K562 (cell line): ENCODE measurements around the gene MEAK7. TPM values are rescaled to one million over a fixed set of nuclear protein-coding genes. Genes with fewer than 3 reads are reported as not detected.

Experiments used
- ATAC-seq: fragments of 200-7000 bp; cut with Tn5 transposase; 3 replicates; pipeline ENCODE4 v1.9.1; 2020; ENCODE audit warnings: moderate library complexity
- BruUV-seq: library from RNA; stranded (reverse); fragments of 400-500 nt; replicated peaks from 2 replicates; lab custom pipeline; 2021; lab: Mats Ljungman, UMichigan
- CTCF ChIA-PET: fragments of 300-600 bp; formaldehyde crosslinking; extraction: SDS; loops from one replicate; lab custom pipeline; 2021; ENCODE audit warnings: low intra/inter-chr PET ratio; lab: Yijun Ruan, JAX
- POLR2A ChIA-PET: fragments of 300-600, 350-650 bp; sonication (Branson Sonifier 250); formaldehyde crosslinking; extraction: SDS; loops from one replicate; lab custom pipeline; 2021; ENCODE audit warnings: antibody characterized with exemption, inconsistent platforms; lab: Yijun Ruan, JAX
- DNase-seq, 4 experiments: peaks; one replicate each; pipeline versions ENCODE4 v3.0.0 to v3.0.0-alpha.2; 2011 to 2018; ENCODE audit warnings: low spot score in 3 of 4, mixed read lengths in 3 of 4; ENCODE audit errors: extremely low read depth in 1 of 4
- FAIRE-seq: peaks from 2 replicates; lab custom pipeline; 2011; peaks lifted over from hg19 to GRCh38; lab: Jason Lieb, UNC
- H2AFZ ChIP-seq: 2 replicates; pipeline ENCODE4 v1.6.0; 2011; ENCODE audit warnings: low read depth, low read length, control low read depth, inconsistent platforms
- H3K27ac ChIP-seq: fragments of 200-600 bp; 3 replicates; pipeline ENCODE4 v1.8.0; 2011; ENCODE audit warnings: low read depth, mild to moderate bottlenecking, control low read depth, inconsistent platforms, low read length, moderate library complexity, mixed read lengths; ENCODE audit errors: extremely low read depth
- H3K27me3 ChIP-seq, 2 experiments: fragments of 300-600 bp in 1 of 2; 2 replicates in 1 of 2; 3 replicates in 1 of 2; pipeline versions ENCODE4 v1.6.0 to v1.8.0; 2011; ENCODE audit warnings: inconsistent platforms in 2 of 2, low read length in 2 of 2, mild to moderate bottlenecking in 1 of 2, mixed read lengths in 1 of 2, moderate library complexity in 1 of 2; ENCODE audit not compliant: control insufficient read depth in 2 of 2, insufficient read depth in 2 of 2
- H3K36me3 ChIP-seq: fragments of 300-600 bp; 3 replicates; pipeline ENCODE4 v1.8.0; 2011; ENCODE audit warnings: mild to moderate bottlenecking, low read length, inconsistent platforms; ENCODE audit not compliant: control insufficient read depth, insufficient read depth
- H3K4me1 ChIP-seq, 2 experiments: fragments of 200-600 bp in 1 of 2; replicated peaks in 1 of 2; 2 replicates in 1 of 2; 3 replicates in 1 of 2; pipeline versions ENCODE4 v1.5.1 to v1.8.0; 2011; ENCODE audit warnings: inconsistent platforms in 2 of 2, low read length in 2 of 2, mild to moderate bottlenecking in 1 of 2, mixed read lengths in 1 of 2, moderate library complexity in 1 of 2; ENCODE audit not compliant: control insufficient read depth in 2 of 2, insufficient read depth in 2 of 2
- H3K4me2 ChIP-seq: 2 replicates; pipeline ENCODE4 v1.6.1; 2011; ENCODE audit warnings: low read length, control low read depth, inconsistent platforms, mixed read lengths; ENCODE audit not compliant: insufficient read depth
- H3K4me3 ChIP-seq: fragments of 200-600 bp; sonication (generic), shearing (Covaris generic); 2 replicates; pipeline ENCODE4 v1.5.1; 2016; ENCODE audit warnings: control low read depth, inconsistent platforms
- H3K79me2 ChIP-seq: fragments of 200-600 bp; 3 replicates; pipeline ENCODE4 v1.8.0; 2011; ENCODE audit warnings: low read length, inconsistent platforms; ENCODE audit not compliant: control insufficient read depth, insufficient read depth
- H3K9ac ChIP-seq, 2 experiments: 2 replicates each; pipeline versions ENCODE4 v1.6.0 to v1.6.1; 2011; ENCODE audit warnings: low read depth in 2 of 2, low read length in 2 of 2, control low read depth in 1 of 2, inconsistent platforms in 1 of 2, mild to moderate bottlenecking in 1 of 2, mixed read lengths in 1 of 2; ENCODE audit not compliant: insufficient read depth in 1 of 2
- H3K9me1 ChIP-seq: one replicate; pipeline ENCODE4 v1.6.0; 2011; ENCODE audit warnings: inconsistent platforms, mild to moderate bottlenecking, low read length, moderate library complexity; ENCODE audit not compliant: control insufficient read depth, insufficient read depth
- H3K9me3 ChIP-seq: replicated peaks from 2 replicates; pipeline ENCODE4 v1.5.1; 2011; ENCODE audit warnings: low read depth, low read length, inconsistent platforms; ENCODE audit not compliant: control insufficient read depth, insufficient read depth
- H4K20me1 ChIP-seq: replicated peaks from 2 replicates; pipeline ENCODE4 v1.6.1; 2011; ENCODE audit warnings: low read length, inconsistent platforms, mixed read lengths; ENCODE audit not compliant: control insufficient read depth, insufficient read depth
- CXXC5 ChIP-seq: fragments of 250-450 bp; sonication (Bioruptor Pico); IDR thresholded peaks from 2 replicates; pipeline ENCODE4 v1.8.0; 2022; ENCODE audit warnings: inconsistent platforms, mild to moderate bottlenecking, moderate library complexity
- MTF1 ChIP-seq: fragments of 250-450 bp; sonication (Bioruptor Pico); IDR thresholded peaks from 2 replicates; pipeline ENCODE4 v1.9.0; 2021; ENCODE audit warnings: moderate library complexity, mild to moderate bottlenecking, inconsistent platforms, borderline replicate concordance
- ZNF212 ChIP-seq: fragments of 450-650 bp; formaldehyde crosslinking; IDR thresholded peaks from 2 replicates; pipeline ENCODE4 v1.4.0; 2020; ENCODE audit warnings: mild to moderate bottlenecking
- WGBS: fragments of 100-300 bp; shearing (Covaris generic); methylation state at CpG from one replicate; pipeline ENCODE4 v1.1.6; 2016; ENCODE audit warnings: low coverage, mixed read lengths; ENCODE audit not compliant: insufficient coverage; ENCODE audit errors: missing lambda C conversion rate; 5-methylcytosine and 5-hydroxymethylcytosine counted together
- in situ Hi-C: fragments of 300-500 bp; cut with MboI; formaldehyde crosslinking; loops from 4 replicates; pipeline ENCODE4 v1.15.0; 2018; ENCODE audit warnings: inconsistent platforms, mixed read lengths
- intact Hi-C: fragments of 100-400 bp; cut with micrococcal nuclease; formaldehyde crosslinking; loops from 2 replicates; pipeline ENCODE4 v1.14.2; 2022
- polyA plus RNA-seq, 8 experiments: library from polyadenylated mRNA; depleted of rRNA in 4 of 8; stranded (reverse) in 5 of 8; unstranded in 3 of 8; fragments of >200 nt; fragmentation: Nextera tagmentation in 2 of 8; fragmentation: Illumina TruSeq in 1 of 8; extraction: Ambion mirVana in 2 of 8; extraction: Trizol in 1 of 8; gene quantifications; 2 replicates each; pipeline versions ENCODE4 v1.2.1 to v1.2.3, GENCODE V29; 2011 to 2014; ENCODE audit warnings: inconsistent platforms in 1 of 8, missing spikeins in 1 of 8
- total RNA-seq, 7 experiments: library from RNA; depleted of rRNA in 6 of 7; stranded (reverse); fragments of >200 nt in 6 of 7; fragmentation: Illumina TruSeq in 2 of 7; extraction: Trizol in 2 of 7; gene quantifications; 2 replicates each; pipeline versions ENCODE4 v1.2.1 to v1.2.3, GENCODE V29; 2011 to 2021; ENCODE audit warnings: low replicate concordance in 1 of 7

MEAK7 gene
- total and polyA plus RNA-seq, 9 of the 15 experiments (the other 6 are each of a cell fraction or from before 2014, with no cell fraction given), result 1.4 to 14.5 (median 6.3) TPM

- Histone ChIP-seq H3K9me3 (peaks cover 4% of the 10 kb centered on the region; the same call in 1 of the 2 replicates), H3K9ac (no peak overlapping the region), H3K4me1 (peaks cover 0 to 15% of the 10 kb centered on the region in 2 experiments; a peak in 2 of 5 replicates), H3K4me3 (no peak overlapping the region), H3K79me2 (no peaks in the 10 kb centered on the region), H2AFZ (no peak overlapping the region), H3K27me3 (peaks cover 47 to 54% of the 10 kb centered on the region in 2 experiments), H3K4me2 (no peak overlapping the region), H3K9me1 (no peaks in the 10 kb centered on the region), H3K27ac (no peak overlapping the region), H3K36me3 (no peaks in the 10 kb centered on the region), H4K20me1 (peaks cover 10% of the 10 kb centered on the region; the same call in 1 of the 2 replicates)
- WGBS, result 44% methylated on average over 7 of the region's 7 CpGs
- DNase-seq (no peak), FAIRE-seq (no peak), ATAC-seq (no peak)
- ChIA-PET CTCF (no interaction called here), POLR2A (interaction anchor here (0.8 to 3.1 kb wide), 2 partner anchors 10 to 27 kb away, joined by 4 to 9 read pairs; no protein-coding TSS in a partner anchor)
- TF ChIP-seq ZNF212 (CRISPR knock-in tag), result no peak
- no peak for TF ChIP-seq CXXC5 (CRISPR knock-in tag)
- no peak for TF ChIP-seq MTF1 (CRISPR knock-in tag)
- intact Hi-C loops, result no loop called here
- no TSS peak for BruUV-seq
- in situ Hi-C loops, result no loop called here
These were observed 41.2 kb downstream of the MEAK7 start for GRCh38 chr16:84463221-84463620.
